GM12864 (cell line): ENCODE data around the gene STAP1.

ENCODE experiments used
- DNase-seq: peaks from one replicate; pipeline ENCODE4 v3.0.0-alpha.2; 2011; ENCODE audit warnings: low read depth
- H3K4me3 ChIP-seq: 2 replicates; pipeline ENCODE4 v1.5.1; 2011; ENCODE audit warnings: mild to moderate bottlenecking, low read depth, low read length, control low read depth
- TF ChIP-seq, protein P1 (sequence below): IDR thresholded peaks from 2 replicates; pipeline ENCODE4 v1.5.1; 2011; ENCODE audit warnings: low read depth, mild to moderate bottlenecking, moderate library complexity, low read length, control low read depth, inconsistent platforms; ENCODE audit errors: missing control alignments

Gene STAP1

DNA sequence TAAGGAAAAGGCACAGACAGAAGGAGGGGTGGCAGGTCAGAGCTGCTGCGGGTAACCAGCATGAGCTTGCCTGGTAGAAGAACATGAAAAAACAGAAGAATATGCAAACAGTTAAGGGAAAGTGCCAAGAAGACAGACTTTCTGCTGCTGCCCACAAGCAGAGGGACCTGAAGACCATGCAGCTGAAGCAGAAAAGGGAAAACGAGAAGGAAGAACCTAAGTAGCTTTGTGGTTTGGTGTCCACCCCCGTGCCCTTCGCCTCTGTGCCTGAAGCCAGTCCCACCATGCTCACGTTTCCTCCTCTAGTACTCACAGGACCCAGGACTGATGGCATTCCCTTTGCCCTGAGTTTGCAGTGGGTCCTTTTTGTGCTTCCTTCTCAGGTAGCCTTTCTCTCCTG, 79.6 kb downstream of the STAP1 start:
- TF ChIP-seq, protein P1, sequence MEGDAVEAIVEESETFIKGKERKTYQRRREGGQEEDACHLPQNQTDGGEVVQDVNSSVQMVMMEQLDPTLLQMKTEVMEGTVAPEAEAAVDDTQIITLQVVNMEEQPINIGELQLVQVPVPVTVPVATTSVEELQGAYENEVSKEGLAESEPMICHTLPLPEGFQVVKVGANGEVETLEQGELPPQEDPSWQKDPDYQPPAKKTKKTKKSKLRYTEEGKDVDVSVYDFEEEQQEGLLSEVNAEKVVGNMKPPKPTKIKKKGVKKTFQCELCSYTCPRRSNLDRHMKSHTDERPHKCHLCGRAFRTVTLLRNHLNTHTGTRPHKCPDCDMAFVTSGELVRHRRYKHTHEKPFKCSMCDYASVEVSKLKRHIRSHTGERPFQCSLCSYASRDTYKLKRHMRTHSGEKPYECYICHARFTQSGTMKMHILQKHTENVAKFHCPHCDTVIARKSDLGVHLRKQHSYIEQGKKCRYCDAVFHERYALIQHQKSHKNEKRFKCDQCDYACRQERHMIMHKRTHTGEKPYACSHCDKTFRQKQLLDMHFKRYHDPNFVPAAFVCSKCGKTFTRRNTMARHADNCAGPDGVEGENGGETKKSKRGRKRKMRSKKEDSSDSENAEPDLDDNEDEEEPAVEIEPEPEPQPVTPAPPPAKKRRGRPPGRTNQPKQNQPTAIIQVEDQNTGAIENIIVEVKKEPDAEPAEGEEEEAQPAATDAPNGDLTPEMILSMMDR, result no peak
- H3K4me3 ChIP-seq, result no peak overlapping the region
- DNase-seq, result no peak

DNA sequence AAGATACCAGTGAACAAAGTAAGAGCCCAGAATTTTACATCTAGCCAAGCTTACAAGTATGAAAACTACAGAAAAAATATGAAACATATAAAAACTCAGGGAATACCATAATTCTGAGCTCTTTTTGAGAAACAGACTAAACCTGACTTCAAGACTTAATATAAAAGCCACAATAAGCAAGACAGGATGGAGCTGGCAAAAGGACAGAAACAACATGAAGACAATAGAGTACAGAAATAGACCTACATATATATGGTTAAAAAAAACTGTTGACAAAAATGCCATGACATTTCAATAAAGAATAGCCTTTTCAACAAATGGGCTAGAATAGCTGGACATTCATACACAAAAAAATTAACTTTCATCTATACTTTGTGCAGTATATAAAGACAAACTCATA, 93.0 kb downstream of the STAP1 start:
- no peak for DNase-seq
- H3K4me3 ChIP-seq, result no peak overlapping the region
- TF ChIP-seq, protein P1, result no peak
